Skeletal muscle cell (primary cell): ENCODE results near the gene PDIA6.
A peak's percentile ranks its signal among the peaks of the same experiment; 100 is the strongest.
"Not testable (repeated sequence)": the region's sequence is repeated elsewhere in the genome, so short reads cannot be mapped to it uniquely, and the experiment has no call there.

Experiments used
- DNase-seq: peaks from one replicate; pipeline ENCODE4 v3.0.0-alpha.2; 2010; ENCODE audit warnings: low read depth
- H3K4me3 ChIP-seq: 2 replicates; pipeline ENCODE4 v1.5.1; 2011; ENCODE audit warnings: low read depth, mild to moderate bottlenecking, control low read depth, low read length, moderate library complexity

PDIA6 gene

GRCh38 chr2:10834068-10834655 is 21.6 kb upstream of the PDIA6 start:
- DNase-seq, result no peak
- no peak overlapping the region for H3K4me3 ChIP-seq

GRCh38 chr2:10833021-10833420 is 20.4 kb upstream of the PDIA6 start:
- no peak for DNase-seq
- no peak overlapping the region for H3K4me3 ChIP-seq

- no peak overlapping the region for H3K4me3 ChIP-seq
- DNase-seq, result peak; percentile 36
These were observed 19.8 kb upstream of the PDIA6 start for GRCh38 chr2:10832203-10832936.

GRCh38 chr2:10831400-10831985 is 18.9 kb upstream of the PDIA6 start:
- DNase-seq, result no peak
- no peak overlapping the region for H3K4me3 ChIP-seq

GRCh38 chr2:10830641-10831399 is 18.2 kb upstream of the PDIA6 start:
- no peak for DNase-seq
- no peak overlapping the region for H3K4me3 ChIP-seq

GRCh38 chr2:10830203-10830602 is 17.6 kb upstream of the PDIA6 start:
- no peak for DNase-seq
- H3K4me3 ChIP-seq, result no peak overlapping the region

GRCh38 chr2:10829299-10829698 is 16.7 kb upstream of the PDIA6 start:
- no peak overlapping the region for H3K4me3 ChIP-seq
- DNase-seq, result no peak

- no peak overlapping the region for H3K4me3 ChIP-seq
- no peak for DNase-seq
These were observed 15.8 kb upstream of the PDIA6 start for GRCh38 chr2:10828346-10828745.

GRCh38 chr2:10826625-10827024 is 14.0 kb upstream of the PDIA6 start:
- DNase-seq, result no peak
- no peak overlapping the region for H3K4me3 ChIP-seq

- no peak for DNase-seq
- H3K4me3 ChIP-seq, result no peak overlapping the region
These were observed 13.4 kb upstream of the PDIA6 start for GRCh38 chr2:10826026-10826425.

GRCh38 chr2:10824191-10824590 is 11.6 kb upstream of the PDIA6 start:
- no peak overlapping the region for H3K4me3 ChIP-seq

GRCh38 chr2:10820978-10821695 is 8.6 kb upstream of the PDIA6 start:
- DNase-seq, result no peak
- no peak overlapping the region for H3K4me3 ChIP-seq

More at GRCh38 chr2:10824191-10824590, 11.6 kb upstream of the PDIA6 start:
- DNase-seq, result no peak

GRCh38 chr2:10820562-10820961 is 8.0 kb upstream of the PDIA6 start:
- no peak for DNase-seq
- no peak overlapping the region for H3K4me3 ChIP-seq

- DNase-seq, result no peak
- no peak overlapping the region for H3K4me3 ChIP-seq
These were observed 7.2 kb upstream of the PDIA6 start for GRCh38 chr2:10819714-10820314.

GRCh38 chr2:10818984-10819383 is 6.4 kb upstream of the PDIA6 start:
- no peak overlapping the region for H3K4me3 ChIP-seq
- no peak for DNase-seq

- H3K4me3 ChIP-seq, DNase-seq: not testable (repeated sequence)
These were observed 5.7 kb upstream of the PDIA6 start for GRCh38 chr2:10818305-10818704.

- DNase-seq, result no peak
- H3K4me3 ChIP-seq, result no peak overlapping the region
These were observed 4.8 kb upstream of the PDIA6 start for GRCh38 chr2:10817413-10817812.

GRCh38 chr2:10814571-10815331 is 2.2 kb upstream of the PDIA6 start:
- H3K4me3 ChIP-seq, result no peak overlapping the region
- DNase-seq, result no peak

- H3K4me3 ChIP-seq, result no peak overlapping the region
- DNase-seq, result no peak
These were observed 1.6 kb upstream of the PDIA6 start for GRCh38 chr2:10814142-10814541.
